HEK293 (cell line): ENCODE measurements around the gene SLC2A4RG.

ENCODE experiments used
- CTCF ChIA-PET: fragments of 350-600 bp; formaldehyde crosslinking; extraction: SDS; loops from one replicate; lab custom pipeline; 2021; ENCODE audit warnings: antibody characterized with exemption; lab: Yijun Ruan, JAX
- POLR2A ChIA-PET: fragments of 300-600 bp; formaldehyde crosslinking; extraction: SDS; loops from one replicate; lab custom pipeline; 2020; ENCODE audit warnings: antibody characterized with exemption, inconsistent platforms; lab: Yijun Ruan, JAX
- H3K27ac ChIP-seq: fragments of 200-500 bp; sonication (Bioruptor generic); 2 replicates; pipeline ENCODE4 v1.5.1; 2014; ENCODE audit warnings: low read depth, low read length, control low read depth, inconsistent platforms; ENCODE audit errors: extremely low read depth
- H3K36me3 ChIP-seq, 2 experiments: fragments of 200-500 bp in 1 of 2; sonication (Bioruptor generic) in 1 of 2; 1 replicate in 1 of 2; 2 replicates in 1 of 2; pipeline ENCODE4 v1.5.1; 2014 to 2017; ENCODE audit warnings: inconsistent platforms in 2 of 2, low read length in 2 of 2; ENCODE audit not compliant: control insufficient read depth in 2 of 2, insufficient read depth in 1 of 2
- H3K4me1 ChIP-seq: fragments of 200-500 bp; sonication (Bioruptor generic); 2 replicates; pipeline ENCODE4 v1.5.1; 2014; ENCODE audit warnings: mild to moderate bottlenecking, low read length, inconsistent platforms; ENCODE audit not compliant: control insufficient read depth, insufficient read depth
- H3K4me3 ChIP-seq: 2 replicates; pipeline ENCODE4 v1.5.1; 2011; ENCODE audit warnings: low read depth, mild to moderate bottlenecking, control low read depth, low read length, moderate library complexity
- H3K9me3 ChIP-seq: fragments of 200-500 bp; sonication (Bioruptor generic); 2 replicates; pipeline ENCODE4 v1.5.1; 2014; ENCODE audit warnings: low read depth, low read length, inconsistent platforms; ENCODE audit not compliant: control insufficient read depth, insufficient read depth
- ATF2 ChIP-seq: fragments of 450-650 bp; formaldehyde crosslinking; IDR thresholded peaks from 2 replicates; pipeline ENCODE4 v1.5.1; 2016; ENCODE audit warnings: missing biosample characterization, missing genetic modification characterization, low read depth
- GFI1B ChIP-seq: fragments of 450-650 bp; formaldehyde crosslinking; IDR thresholded peaks from 2 replicates; pipeline ENCODE4 v1.5.1; 2016; ENCODE audit warnings: missing biosample characterization, missing genetic modification characterization
- INSM2 ChIP-seq: fragments of 450-650 bp; formaldehyde crosslinking; IDR thresholded peaks from 2 replicates; pipeline ENCODE4 v1.5.1; 2016; ENCODE audit warnings: missing biosample characterization, missing genetic modification characterization
- KLF16 ChIP-seq: fragments of 450-650 bp; formaldehyde crosslinking; IDR thresholded peaks from 2 replicates; pipeline ENCODE4 v1.5.1; 2017; ENCODE audit warnings: missing biosample characterization, missing genetic modification characterization
- KLF8 ChIP-seq: fragments of 450-650 bp; formaldehyde crosslinking; IDR thresholded peaks from 2 replicates; pipeline ENCODE4 v1.5.1; 2016; ENCODE audit warnings: missing biosample characterization, missing genetic modification characterization
- PRDM1 ChIP-seq: fragments of 450-650 bp; formaldehyde crosslinking; IDR thresholded peaks from 2 replicates; pipeline ENCODE4; 2016; ENCODE audit warnings: missing biosample characterization, missing genetic modification characterization
- ZBTB7A ChIP-seq: fragments of 450-650 bp; formaldehyde crosslinking; IDR thresholded peaks from 2 replicates; pipeline ENCODE4 v1.5.1; 2016; ENCODE audit warnings: low read depth, missing biosample characterization, missing genetic modification characterization
- ZFP69B ChIP-seq: fragments of 450-650 bp; formaldehyde crosslinking; IDR thresholded peaks from 2 replicates; pipeline ENCODE4 v1.5.1; 2016; ENCODE audit warnings: missing biosample characterization, missing genetic modification characterization
- ZNF121 ChIP-seq: fragments of 450-650 bp; formaldehyde crosslinking; IDR thresholded peaks from 2 replicates; pipeline ENCODE4 v1.5.1; 2016; ENCODE audit warnings: missing biosample characterization, missing genetic modification characterization
- ZNF157 ChIP-seq: fragments of 450-650 bp; formaldehyde crosslinking; IDR thresholded peaks from 2 replicates; pipeline ENCODE4 v1.5.1; 2016; ENCODE audit warnings: missing biosample characterization, missing genetic modification characterization
- ZNF175 ChIP-seq: fragments of 450-650 bp; formaldehyde crosslinking; IDR thresholded peaks from 2 replicates; pipeline ENCODE4 v1.5.1; 2016; ENCODE audit warnings: missing biosample characterization, missing genetic modification characterization
- ZNF221 ChIP-seq: fragments of 450-650 bp; formaldehyde crosslinking; IDR thresholded peaks from 2 replicates; pipeline ENCODE4 v1.5.1; 2017; ENCODE audit warnings: missing biosample characterization, missing genetic modification characterization, borderline replicate concordance
- ZNF274 ChIP-seq, 2 experiments: fragments of 200-500 bp in 1 of 2; fragments of 450-650 bp in 1 of 2; sonication (Bioruptor generic) in 1 of 2; formaldehyde crosslinking in 1 of 2; IDR thresholded peaks; 2 replicates each; pipeline versions ENCODE4 v1.5.1 to v1.6.1; 2014 to 2016; ENCODE audit warnings: borderline replicate concordance in 1 of 2, inconsistent platforms in 1 of 2, low read length in 1 of 2, missing biosample characterization in 1 of 2, missing genetic modification characterization in 1 of 2
- ZNF585B ChIP-seq: fragments of 450-650 bp; formaldehyde crosslinking; IDR thresholded peaks from 2 replicates; pipeline ENCODE4 v1.5.1; 2016; ENCODE audit warnings: missing biosample characterization, missing genetic modification characterization
- ZNF670 ChIP-seq: fragments of 450-650 bp; formaldehyde crosslinking; IDR thresholded peaks from 2 replicates; pipeline ENCODE4 v1.5.1; 2016; ENCODE audit warnings: missing biosample characterization, missing genetic modification characterization, low read depth
- TF ChIP-seq, protein P1 (sequence below): fragments of 450-650 bp; formaldehyde crosslinking; IDR thresholded peaks from 2 replicates; pipeline ENCODE4 v1.5.1; 2016; ENCODE audit warnings: missing biosample characterization, missing genetic modification characterization
- TF ChIP-seq, protein P2 (sequence below): fragments of 450-650 bp; formaldehyde crosslinking; IDR thresholded peaks from 2 replicates; pipeline ENCODE4 v1.5.1; 2016; ENCODE audit warnings: missing biosample characterization, missing genetic modification characterization
- TF ChIP-seq, protein P3 (sequence below): fragments of 450-650 bp; formaldehyde crosslinking; IDR thresholded peaks from 2 replicates; pipeline ENCODE4 v1.5.1; 2017; ENCODE audit warnings: missing biosample characterization, missing genetic modification characterization
- TF ChIP-seq, protein P4 (sequence below): fragments of 450-650 bp; formaldehyde crosslinking; IDR thresholded peaks from 2 replicates; pipeline ENCODE4 v1.5.1; 2016; ENCODE audit warnings: missing biosample characterization, missing genetic modification characterization

The SLC2A4RG gene

GRCh38 chr20:63741354-63741675 lies 1.7 kb downstream of the SLC2A4RG start:
- Histone ChIP-seq H3K4me3 (peak overlapping the region; percentile 54; the same call in 1 of the 2 replicates), H3K36me3 (peaks cover 4 to 35% of the 10 kb centered on the region in 2 experiments; a peak in 1 of 3 replicates), H3K9me3 (no peaks in the 10 kb centered on the region), H3K27ac (peak overlapping the region; percentile 48), H3K4me1 (no peaks in the 10 kb centered on the region; the same call in 1 of the 2 replicates)
- ChIA-PET POLR2A (interaction anchor here (0.7 to 1.6 kb wide), 8 partner anchors 9 to 239 kb away, joined by 3 to 13 read pairs (median 6); partner anchors contain the start of genes ARFRP1, PRPF6, TPD52L2 and UCKL1), CTCF (interaction anchor here (0.6 to 1.0 kb wide), 3 partner anchors 121 to 670 kb away, joined by 3 read pairs; partner anchors contain the start of gene TPD52L2)
- TF ChIP-seq ZNF274 (IDR thresholded peaks at IDR 0.05; ENCODE audit: low read length) (no peak), ZNF274 (tag by site-specific recombination; IDR thresholded peaks at IDR 0.05; ENCODE audit: borderline replicate concordance) (no peak), INSM2 (tag by site-specific recombination) (no peak), ZNF175 (no peak), ZFP69B (tag by site-specific recombination) (no peak), PRDM1 (tag by site-specific recombination) (no peak), ZNF585B (tag by site-specific recombination) (no peak), KLF16 (tag by site-specific recombination) (no peak), ZNF157 (tag by site-specific recombination) (no peak)
- TF ChIP-seq, protein P1, sequence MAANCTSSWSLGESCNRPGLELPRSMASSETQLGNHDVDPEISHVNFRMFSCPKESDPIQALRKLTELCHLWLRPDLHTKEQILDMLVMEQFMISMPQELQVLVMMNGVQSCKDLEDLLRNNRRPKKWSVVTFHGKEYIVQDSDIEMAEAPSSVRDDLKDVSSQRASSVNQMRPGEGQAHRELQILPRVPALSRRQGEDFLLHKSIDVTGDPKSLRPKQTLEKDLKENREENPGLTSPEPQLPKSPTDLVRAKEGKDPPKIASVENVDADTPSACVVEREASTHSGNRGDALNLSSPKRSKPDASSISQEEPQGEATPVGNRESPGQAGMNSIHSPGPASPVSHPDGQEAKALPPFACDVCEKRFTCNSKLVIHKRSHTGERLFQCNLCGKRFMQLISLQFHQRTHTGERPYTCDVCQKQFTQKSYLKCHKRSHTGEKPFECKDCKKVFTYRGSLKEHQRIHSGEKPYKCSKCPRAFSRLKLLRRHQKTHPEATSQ (tag by site-specific recombination), result no peak
- TF ChIP-seq, protein P2, sequence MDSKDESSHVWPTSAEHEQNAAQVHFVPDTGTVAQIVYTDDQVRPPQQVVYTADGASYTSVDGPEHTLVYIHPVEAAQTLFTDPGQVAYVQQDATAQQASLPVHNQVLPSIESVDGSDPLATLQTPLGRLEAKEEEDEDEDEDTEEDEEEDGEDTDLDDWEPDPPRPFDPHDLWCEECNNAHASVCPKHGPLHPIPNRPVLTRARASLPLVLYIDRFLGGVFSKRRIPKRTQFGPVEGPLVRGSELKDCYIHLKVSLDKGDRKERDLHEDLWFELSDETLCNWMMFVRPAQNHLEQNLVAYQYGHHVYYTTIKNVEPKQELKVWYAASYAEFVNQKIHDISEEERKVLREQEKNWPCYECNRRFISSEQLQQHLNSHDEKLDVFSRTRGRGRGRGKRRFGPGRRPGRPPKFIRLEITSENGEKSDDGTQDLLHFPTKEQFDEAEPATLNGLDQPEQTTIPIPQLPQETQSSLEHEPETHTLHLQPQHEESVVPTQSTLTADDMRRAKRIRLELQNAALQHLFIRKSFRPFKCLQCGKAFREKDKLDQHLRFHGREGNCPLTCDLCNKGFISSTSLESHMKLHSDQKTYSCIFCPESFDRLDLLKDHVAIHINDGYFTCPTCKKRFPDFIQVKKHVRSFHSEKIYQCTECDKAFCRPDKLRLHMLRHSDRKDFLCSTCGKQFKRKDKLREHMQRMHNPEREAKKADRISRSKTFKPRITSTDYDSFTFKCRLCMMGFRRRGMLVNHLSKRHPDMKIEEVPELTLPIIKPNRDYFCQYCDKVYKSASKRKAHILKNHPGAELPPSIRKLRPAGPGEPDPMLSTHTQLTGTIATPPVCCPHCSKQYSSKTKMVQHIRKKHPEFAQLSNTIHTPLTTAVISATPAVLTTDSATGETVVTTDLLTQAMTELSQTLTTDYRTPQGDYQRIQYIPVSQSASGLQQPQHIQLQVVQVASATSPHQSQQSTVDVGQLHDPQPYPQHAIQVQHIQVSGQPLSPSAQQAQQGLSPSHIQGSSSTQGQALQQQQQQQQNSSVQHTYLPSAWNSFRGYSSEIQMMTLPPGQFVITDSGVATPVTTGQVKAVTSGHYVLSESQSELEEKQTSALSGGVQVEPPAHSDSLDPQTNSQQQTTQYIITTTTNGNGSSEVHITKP, result no peak
- TF ChIP-seq, protein P3, sequence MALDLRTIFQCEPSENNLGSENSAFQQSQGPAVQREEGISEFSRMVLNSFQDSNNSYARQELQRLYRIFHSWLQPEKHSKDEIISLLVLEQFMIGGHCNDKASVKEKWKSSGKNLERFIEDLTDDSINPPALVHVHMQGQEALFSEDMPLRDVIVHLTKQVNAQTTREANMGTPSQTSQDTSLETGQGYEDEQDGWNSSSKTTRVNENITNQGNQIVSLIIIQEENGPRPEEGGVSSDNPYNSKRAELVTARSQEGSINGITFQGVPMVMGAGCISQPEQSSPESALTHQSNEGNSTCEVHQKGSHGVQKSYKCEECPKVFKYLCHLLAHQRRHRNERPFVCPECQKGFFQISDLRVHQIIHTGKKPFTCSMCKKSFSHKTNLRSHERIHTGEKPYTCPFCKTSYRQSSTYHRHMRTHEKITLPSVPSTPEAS (tag by site-specific recombination), result no peak

- TF ChIP-seq ZBTB7A (tag by site-specific recombination) (no peak), KLF8 (0 out of 2 replicates have a peak, but pooled peaks have one; percentile 14), ZNF121 (tag by site-specific recombination) (no peak), ATF2 (tag by site-specific recombination) (no peak), ZNF221 (no peak), ZNF670 (tag by site-specific recombination) (no peak), GFI1B (tag by site-specific recombination) (no peak)
- TF ChIP-seq, protein P4, sequence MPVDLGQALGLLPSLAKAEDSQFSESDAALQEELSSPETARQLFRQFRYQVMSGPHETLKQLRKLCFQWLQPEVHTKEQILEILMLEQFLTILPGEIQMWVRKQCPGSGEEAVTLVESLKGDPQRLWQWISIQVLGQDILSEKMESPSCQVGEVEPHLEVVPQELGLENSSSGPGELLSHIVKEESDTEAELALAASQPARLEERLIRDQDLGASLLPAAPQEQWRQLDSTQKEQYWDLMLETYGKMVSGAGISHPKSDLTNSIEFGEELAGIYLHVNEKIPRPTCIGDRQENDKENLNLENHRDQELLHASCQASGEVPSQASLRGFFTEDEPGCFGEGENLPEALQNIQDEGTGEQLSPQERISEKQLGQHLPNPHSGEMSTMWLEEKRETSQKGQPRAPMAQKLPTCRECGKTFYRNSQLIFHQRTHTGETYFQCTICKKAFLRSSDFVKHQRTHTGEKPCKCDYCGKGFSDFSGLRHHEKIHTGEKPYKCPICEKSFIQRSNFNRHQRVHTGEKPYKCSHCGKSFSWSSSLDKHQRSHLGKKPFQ (tag by site-specific recombination), result no peak
- POLR2A ChIA-PET, result interaction anchor here (0.7 to 1.6 kb wide), 8 partner anchors 9 to 239 kb away, joined by 3 to 13 read pairs (median 6); partner anchors contain the start of genes ARFRP1, PRPF6, TPD52L2 and UCKL1
- Histone ChIP-seq H3K36me3 (peaks cover 4 to 30% of the 10 kb centered on the region in 2 experiments; a peak in 1 of 3 replicates), H3K4me3 (no peak overlapping the region), H3K9me3 (no peaks in the 10 kb centered on the region), H3K4me1 (no peaks in the 10 kb centered on the region; the same call in 1 of the 2 replicates), H3K27ac (peak overlapping the region; percentile 48)
- CTCF ChIA-PET, result interaction anchor here (0.6 to 1.0 kb wide), 3 partner anchors 44 to 123 kb away, joined by 3 read pairs; partner anchors contain the start of gene TPD52L2
Observed at GRCh38 chr20:63741676-63742380, 2.3 kb downstream of the SLC2A4RG start.
